ENCODE data around the gene OTUD7B.

- TF ChIP-seq CTCF (IDR thresholded peaks at IDR 0.05) (no peak), POLR2A (IDR thresholded peaks at IDR 0.05) (no peak)
Observed at GRCh38 chr1:149929856-149930255, 80.7 kb downstream of the OTUD7B start.
